Nephron progenitor cell (in vitro differentiated cells): Measurements from ENCODE around the gene FAH.

Experiments
- DNase-seq: peaks from one replicate; pipeline ENCODE4 v3.0.0; 2021
- H3K27ac Mint-ChIP-seq: 2 replicates; pipeline ENCODE4 v1.8.0; 2021; ENCODE audit warnings: mild to moderate bottlenecking, moderate library complexity, mixed read lengths
- H3K27me3 Mint-ChIP-seq: 2 replicates; pipeline ENCODE4 v1.8.0; 2021; ENCODE audit warnings: mild to moderate bottlenecking, low read depth, mixed read lengths; ENCODE audit not compliant: poor library complexity
- H3K36me3 Mint-ChIP-seq: 2 replicates; pipeline ENCODE4 v1.8.0; 2021; ENCODE audit warnings: low read depth, mixed read lengths
- H3K4me1 Mint-ChIP-seq: 2 replicates; pipeline ENCODE4 v1.8.0; 2021; ENCODE audit warnings: mixed read lengths
- H3K4me3 Mint-ChIP-seq: 2 replicates; pipeline ENCODE4 v1.8.0; 2021; ENCODE audit warnings: mild to moderate bottlenecking, moderate library complexity, mixed read lengths
- H3K9me3 Mint-ChIP-seq: 2 replicates; pipeline ENCODE4 v1.8.0; 2021; ENCODE audit warnings: mild to moderate bottlenecking, moderate library complexity, mixed read lengths
- CTCF ChIP-seq: fragments of 200-600 bp; sonication (generic); IDR thresholded peaks from 2 replicates; pipeline ENCODE4 v1.5.0; 2021; ENCODE audit warnings: antibody characterized with exemption

Gene FAH

GRCh38 chr15:80202641-80203360 lies 50.0 kb downstream of the FAH start:
- Mint-ChIP-seq H3K4me1 (peaks cover 9% of the 10 kb centered on the region), H3K27me3 (peaks cover 43% of the 10 kb centered on the region), H3K4me3 (no peak overlapping the region), H3K9me3 (no peaks in the 10 kb centered on the region), H3K27ac (no peak overlapping the region), H3K36me3 (no peaks in the 10 kb centered on the region)
- DNase-seq = no peak
- TF ChIP-seq CTCF = no peak

- H3K27ac Mint-ChIP-seq = no peak overlapping the region
- peaks cover 9% of the 10 kb centered on the region for H3K4me1 Mint-ChIP-seq
- peak; percentile 22 for DNase-seq
- H3K36me3 Mint-ChIP-seq = no peaks in the 10 kb centered on the region
- H3K9me3 Mint-ChIP-seq = no peaks in the 10 kb centered on the region
- no peak for TF ChIP-seq CTCF
- peaks cover 39% of the 10 kb centered on the region for H3K27me3 Mint-ChIP-seq
- H3K4me3 Mint-ChIP-seq = no peak overlapping the region
Measured at GRCh38 chr15:80203361-80203885, 50.6 kb downstream of the FAH start.

- Mint-ChIP-seq H3K4me1 (peaks cover 9% of the 10 kb centered on the region), H3K9me3 (no peaks in the 10 kb centered on the region), H3K27me3 (peaks cover 35% of the 10 kb centered on the region), H3K4me3 (no peak overlapping the region), H3K36me3 (no peaks in the 10 kb centered on the region), H3K27ac (no peak overlapping the region)
- TF ChIP-seq CTCF = no peak
- DNase-seq = no peak
Measured at GRCh38 chr15:80204231-80204630, 51.4 kb downstream of the FAH start.

- H3K36me3 Mint-ChIP-seq = no peaks in the 10 kb centered on the region
- H3K4me3 Mint-ChIP-seq = no peak overlapping the region
- no peak for TF ChIP-seq CTCF
- peaks cover 6% of the 10 kb centered on the region for H3K9me3 Mint-ChIP-seq
- no peak overlapping the region for H3K27ac Mint-ChIP-seq
- peaks cover 15% of the 10 kb centered on the region for H3K4me1 Mint-ChIP-seq
- H3K27me3 Mint-ChIP-seq = peaks cover 20% of the 10 kb centered on the region
- no peak for DNase-seq
Measured at GRCh38 chr15:80207887-80208286, 55.1 kb downstream of the FAH start.

GRCh38 chr15:80208758-80209734 lies 56.2 kb downstream of the FAH start:
- no peaks in the 10 kb centered on the region for H3K36me3 Mint-ChIP-seq
- no peak for TF ChIP-seq CTCF

More at GRCh38 chr15:80208758-80209734, 56.2 kb downstream of the FAH start:
- Mint-ChIP-seq H3K9me3 (peaks cover 15% of the 10 kb centered on the region), H3K4me3 (no peak overlapping the region), H3K27me3 (peaks cover 18% of the 10 kb centered on the region), H3K27ac (no peak overlapping the region), H3K4me1 (peaks cover 11% of the 10 kb centered on the region)
- DNase-seq = no peak
